GM06990 (cell line): ENCODE measurements around the gene PASK.

Experiments
- DNase-seq: peaks from one replicate; pipeline ENCODE4 v3.0.0-alpha.2; 2011; ENCODE audit not compliant: insufficient read length; ENCODE audit errors: extremely low read depth
- H3K27me3 ChIP-seq: replicated peaks from 2 replicates; pipeline ENCODE4 v1.6.0; 2011; ENCODE audit warnings: low read length; ENCODE audit not compliant: control insufficient read depth, insufficient read depth
- H3K36me3 ChIP-seq: 2 replicates; pipeline ENCODE4 v1.5.1; 2011; ENCODE audit warnings: low read length; ENCODE audit not compliant: control insufficient read depth, insufficient read depth
- H3K4me3 ChIP-seq: replicated peaks from 2 replicates; pipeline ENCODE4 v1.5.1; 2011; ENCODE audit warnings: low read depth, mild to moderate bottlenecking, control low read depth, low read length
- CTCF ChIP-seq: IDR thresholded peaks from 2 replicates; pipeline ENCODE4 v1.5.1; 2011; ENCODE audit warnings: low read length, control low read depth, mild to moderate bottlenecking, inconsistent platforms; ENCODE audit not compliant: insufficient read depth, poor library complexity, severe bottlenecking

PASK gene

GRCh38 chr2:241161646-241162281 lies 12.5 kb upstream of the PASK start:
- H3K36me3 ChIP-seq: peaks cover 48% of the 10 kb centered on the region
- TF ChIP-seq CTCF: no peak
- H3K4me3 ChIP-seq: no peak overlapping the region
- DNase-seq: no peak
- no peaks in the 10 kb centered on the region for H3K27me3 ChIP-seq

DNA sequence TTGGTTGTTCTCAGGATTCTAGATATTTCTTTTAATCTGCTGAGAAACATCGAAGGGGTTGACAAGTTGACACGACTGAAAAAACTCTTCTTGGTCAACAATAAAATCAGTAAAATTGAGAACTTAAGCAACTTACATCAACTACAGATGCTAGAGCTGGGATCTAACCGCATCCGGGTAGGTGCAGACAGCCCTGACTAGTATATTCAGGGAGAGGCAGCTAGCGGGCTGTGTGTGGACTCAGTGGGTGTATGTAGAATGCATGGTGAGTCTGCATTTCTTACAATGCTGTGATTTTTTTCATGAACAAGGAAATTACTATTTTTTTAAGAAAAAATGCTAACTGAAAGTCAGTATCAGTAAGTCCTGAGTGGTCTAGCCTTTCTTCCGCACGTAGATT lies 11.0 kb upstream of the PASK start:
- Histone ChIP-seq H3K4me3 (no peak overlapping the region), H3K27me3 (no peaks in the 10 kb centered on the region), H3K36me3 (peaks cover 43% of the 10 kb centered on the region)
- no peak for TF ChIP-seq CTCF
- no peak for DNase-seq

GRCh38 chr2:241159116-241159515 lies 9.8 kb upstream of the PASK start:
- TF ChIP-seq CTCF: no peak
- no peak for DNase-seq
- Histone ChIP-seq H3K4me3 (no peak overlapping the region), H3K27me3 (no peaks in the 10 kb centered on the region), H3K36me3 (peaks cover 42% of the 10 kb centered on the region)

- DNase-seq: no peak
- H3K36me3 ChIP-seq: peaks cover 37% of the 10 kb centered on the region
- TF ChIP-seq CTCF: no peak
- no peaks in the 10 kb centered on the region for H3K27me3 ChIP-seq
- no peak overlapping the region for H3K4me3 ChIP-seq
These were observed 9.3 kb upstream of the PASK start for GRCh38 chr2:241158546-241158900.

- no peak overlapping the region for H3K4me3 ChIP-seq
- H3K27me3 ChIP-seq: no peaks in the 10 kb centered on the region
- peaks cover 36% of the 10 kb centered on the region for H3K36me3 ChIP-seq
- no peak for DNase-seq
- TF ChIP-seq CTCF: no peak
These were observed 8.7 kb upstream of the PASK start for GRCh38 chr2:241157841-241158545.
